Measurements from ENCODE around the gene FGL2. TPM values are rescaled to one million over a fixed set of nuclear protein-coding genes. Genes with fewer than 3 reads are reported as not detected.

Gene FGL2
- total and polyA plus RNA-seq, 2 of the 4 experiments (the other 2 are of a cell fraction), result 0.32 to 1.3 TPM

DNA sequence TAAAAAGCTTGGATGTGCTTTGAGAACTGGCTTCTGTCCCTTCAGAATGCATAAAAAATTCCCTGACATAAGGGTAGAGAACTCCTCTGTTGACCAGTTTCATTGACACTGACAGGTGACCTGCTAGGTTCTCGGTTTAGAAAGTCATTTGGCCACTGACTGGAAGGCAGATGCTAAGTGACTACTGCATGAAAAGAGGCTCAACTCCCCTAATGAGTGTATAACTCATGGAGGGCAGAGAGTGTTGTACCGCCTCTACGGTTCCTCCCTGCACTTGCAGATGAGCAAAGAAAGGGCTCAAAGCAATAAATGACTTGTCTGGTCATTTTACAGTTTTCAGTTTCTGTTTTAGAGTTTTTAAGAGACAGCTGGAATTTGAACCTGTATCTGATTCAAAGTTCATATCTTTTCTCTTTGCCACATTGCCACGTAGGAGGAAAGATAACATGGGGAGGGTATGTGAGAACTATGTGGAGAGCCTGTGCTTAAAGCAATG, 2.9 kb upstream of the FGL2 start:
- CTCF ChIA-PET, result no interaction called here
- no peak overlapping the region for H3K56ac ChIP-seq (ENCODE audit: extremely low read depth, insufficient read depth, low read length)
- TF ChIP-seq CHD1 (IDR thresholded peaks at IDR 0.05; ENCODE audit: low read depth, low read length), result no peak
- TF ChIP-seq RAD21 (IDR thresholded peaks at IDR 0.05; ENCODE audit: low read length), result no peak
- no peak for TF ChIP-seq POLR2A (IDR thresholded peaks at IDR 0.05; ENCODE audit: low read depth, low read length)
- TF ChIP-seq RFX5 (IDR thresholded peaks at IDR 0.05; ENCODE audit: low read depth, low read length), result no peak
- TF ChIP-seq, protein P1, sequence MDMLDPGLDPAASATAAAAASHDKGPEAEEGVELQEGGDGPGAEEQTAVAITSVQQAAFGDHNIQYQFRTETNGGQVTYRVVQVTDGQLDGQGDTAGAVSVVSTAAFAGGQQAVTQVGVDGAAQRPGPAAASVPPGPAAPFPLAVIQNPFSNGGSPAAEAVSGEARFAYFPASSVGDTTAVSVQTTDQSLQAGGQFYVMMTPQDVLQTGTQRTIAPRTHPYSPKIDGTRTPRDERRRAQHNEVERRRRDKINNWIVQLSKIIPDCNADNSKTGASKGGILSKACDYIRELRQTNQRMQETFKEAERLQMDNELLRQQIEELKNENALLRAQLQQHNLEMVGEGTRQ (IDR thresholded peaks at IDR 0.05; ENCODE audit: low read depth, low read length), result no peak
- TF ChIP-seq MAFK (IDR thresholded peaks at IDR 0.05; ENCODE audit: low read depth, low read length), result no peak
- no peak for TF ChIP-seq MXI1 (IDR thresholded peaks at IDR 0.05; ENCODE audit: borderline replicate concordance, low read depth, low read length)
- H3K79me1 ChIP-seq (ENCODE audit: low read depth in 1 of 2, low read length in 2 of 2), result no peaks in the 10 kb centered on the region
- no peak overlapping the region for H3K4me3 ChIP-seq (ENCODE audit: insufficient read depth, low read depth, low read length)
- H2BK5ac ChIP-seq (ENCODE audit: low read depth, low read length, poor library complexity, severe bottlenecking), result no peak overlapping the region
- H3K36me3 ChIP-seq (ENCODE audit: control insufficient read depth, insufficient read depth, low read length), result no peaks in the 10 kb centered on the region
- no peak overlapping the region for H3K4ac ChIP-seq (ENCODE audit: low read depth, low read length)
- POLR2A ChIA-PET (ENCODE audit: unreplicated experiment), result no interaction called here
- BruUV-seq (replicated peaks), result no TSS peak
- no peak overlapping the region for H4K8ac ChIP-seq (ENCODE audit: low read depth in 2 of 2, low read length in 2 of 2)
- no peak overlapping the region for H4K91ac ChIP-seq (ENCODE audit: insufficient read depth, low read depth, low read length)
- no peaks in the 10 kb centered on the region for H3K27me3 ChIP-seq (ENCODE audit: control insufficient read depth, insufficient read depth, low read length)
- no peaks in the 10 kb centered on the region for H3K9me3 ChIP-seq (ENCODE audit: control insufficient read depth, insufficient read depth, low read length)
- no peaks in the 10 kb centered on the region for H4K20me1 ChIP-seq (ENCODE audit: insufficient read depth, low read length)
- no peak overlapping the region for H2AFZ ChIP-seq (replicated peaks; ENCODE audit: low read length, poor library complexity)
- no peak overlapping the region for H2BK15ac ChIP-seq (ENCODE audit: low read depth, low read length)
- intact Hi-C loops (cut with micrococcal nuclease), result no loop called here
- no peak overlapping the region for H3K4me2 ChIP-seq (ENCODE audit: low read depth, low read length)
- no peak overlapping the region for H2BK120ac ChIP-seq (ENCODE audit: low read depth, low read length)
- dilution Hi-C loops (cut with HindIII; ENCODE audit: low sequenced_read_pairs, unreplicated experiment), result no loop called here
- H3K18ac ChIP-seq (ENCODE audit: low read depth, low read length), result no peak overlapping the region
- no peak overlapping the region for H3K9ac ChIP-seq (ENCODE audit: low read depth, low read length)
- H2BK20ac ChIP-seq (ENCODE audit: low read depth, low read length), result no peak overlapping the region
- H2AK5ac ChIP-seq (ENCODE audit: low read depth, low read length), result no peak overlapping the region
- in situ Hi-C loops (cut with MboI; ENCODE audit: low sequenced_read_pairs), result no loop called here
- no peak for ATAC-seq (ENCODE audit: low read depth)
- H3K23ac ChIP-seq (ENCODE audit: low read depth, low read length), result no peak overlapping the region
- no peak overlapping the region for H4K5ac ChIP-seq (ENCODE audit: low read depth, low read length)
- no peak overlapping the region for H3K27ac ChIP-seq (ENCODE audit: insufficient read depth, low read length)
- no peak for DNase-seq
- H2AK9ac ChIP-seq (replicated peaks; ENCODE audit: low read depth, low read length, poor library complexity), result peak overlapping the region; percentile 31
- no CpG with 5 or more reads among the region's 4 CpGs for WGBS, 2 experiments (ENCODE audit: extremely low coverage in 2 of 2, insufficient read length in 1 of 2)
- peaks cover 3% of the 10 kb centered on the region for H3K4me1 ChIP-seq (ENCODE audit: control insufficient read depth, insufficient read depth, low read length)
- H3K14ac ChIP-seq (replicated peaks; ENCODE audit: low read depth, low read length), result no peak overlapping the region
- H3K9me1 ChIP-seq (ENCODE audit: insufficient read depth, low read length), result peaks cover 6% of the 10 kb centered on the region

Measured in IMR-90 (cell line).